Inflammatory macrophage treated with lipopolysaccharide for 4 hours (primary cell): ENCODE data around the gene GREB1.
A peak's percentile ranks its signal among the peaks of the same experiment; 100 is the strongest.

Experiments used
- DNase-seq: peaks from one replicate; pipeline ENCODE4 v3.0.0-alpha.2; 2020

Gene GREB1

DNA sequence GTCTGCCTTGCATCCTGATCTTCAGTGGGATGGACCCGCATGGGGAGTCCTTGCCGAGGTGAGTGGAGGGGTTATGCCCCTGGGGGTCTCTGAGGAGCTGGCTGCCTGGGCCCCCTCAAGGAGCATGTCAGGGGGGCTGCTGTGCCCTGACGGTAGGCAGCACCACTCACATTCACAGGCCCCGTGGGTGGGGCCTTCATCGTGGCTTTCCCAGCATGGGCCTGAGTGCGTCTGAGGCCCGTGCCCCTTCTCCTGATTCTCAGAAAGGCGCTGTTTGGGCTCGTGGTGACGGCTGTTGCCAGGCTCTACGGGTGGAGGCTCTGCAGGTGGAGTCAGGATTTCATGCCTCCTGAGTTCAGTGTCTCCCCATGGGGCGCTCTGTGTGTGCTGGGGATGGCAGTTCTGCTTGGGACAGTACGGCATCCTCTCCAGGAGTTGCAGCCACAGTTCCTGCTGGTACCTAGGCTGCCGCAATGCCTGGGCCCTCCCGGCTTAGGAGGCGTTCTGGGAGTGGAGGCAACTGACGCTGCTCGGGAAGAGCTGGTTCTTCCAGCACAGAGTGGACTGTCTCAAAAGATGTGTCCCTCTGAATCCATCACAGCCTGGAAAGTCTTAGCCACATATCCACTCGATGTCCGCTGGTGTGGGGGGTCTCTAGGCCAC, 78.8 kb downstream of the GREB1 start:
- no peak for DNase-seq

DNA sequence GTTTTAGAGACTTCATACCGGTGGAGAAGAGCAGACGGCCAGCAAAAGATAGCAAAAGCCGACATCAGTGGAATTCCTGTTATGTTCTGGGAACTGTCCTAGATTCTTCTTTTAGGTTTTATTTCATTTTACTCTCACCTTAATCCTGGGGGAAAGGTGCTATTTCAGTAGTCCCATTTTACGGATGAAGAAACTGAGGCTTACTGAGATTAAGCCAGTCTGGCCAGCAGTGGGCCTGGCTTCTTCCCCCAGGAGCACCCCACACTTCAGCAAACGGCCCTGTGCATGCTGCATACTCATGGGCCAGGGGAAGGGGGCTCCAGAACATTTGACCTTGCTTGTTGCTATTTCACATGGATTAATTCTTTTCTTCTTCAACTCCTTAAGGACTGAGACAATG, 79.5 kb downstream of the GREB1 start:
- DNase-seq = no peak

DNA sequence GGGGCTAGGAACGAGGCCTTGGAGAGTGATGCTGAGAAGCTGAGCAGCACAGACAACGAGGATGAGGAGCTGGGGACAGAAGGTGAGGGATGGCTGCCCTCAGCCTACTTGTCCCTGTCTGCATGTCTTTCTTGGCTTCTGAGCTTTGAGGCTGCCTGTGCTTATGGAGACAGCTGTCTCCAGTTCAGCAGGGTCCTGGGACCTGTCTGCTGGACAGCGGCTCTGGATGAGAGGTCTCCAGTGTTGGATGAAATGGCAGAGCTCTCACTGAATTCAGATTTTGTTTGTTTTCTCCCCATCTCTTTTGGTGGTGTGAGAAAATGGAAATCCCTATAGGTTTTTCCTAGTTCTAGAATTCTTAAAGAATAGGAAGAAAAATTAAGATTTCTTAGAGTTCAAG, 81.4 kb downstream of the GREB1 start:
- DNase-seq = no peak

DNA sequence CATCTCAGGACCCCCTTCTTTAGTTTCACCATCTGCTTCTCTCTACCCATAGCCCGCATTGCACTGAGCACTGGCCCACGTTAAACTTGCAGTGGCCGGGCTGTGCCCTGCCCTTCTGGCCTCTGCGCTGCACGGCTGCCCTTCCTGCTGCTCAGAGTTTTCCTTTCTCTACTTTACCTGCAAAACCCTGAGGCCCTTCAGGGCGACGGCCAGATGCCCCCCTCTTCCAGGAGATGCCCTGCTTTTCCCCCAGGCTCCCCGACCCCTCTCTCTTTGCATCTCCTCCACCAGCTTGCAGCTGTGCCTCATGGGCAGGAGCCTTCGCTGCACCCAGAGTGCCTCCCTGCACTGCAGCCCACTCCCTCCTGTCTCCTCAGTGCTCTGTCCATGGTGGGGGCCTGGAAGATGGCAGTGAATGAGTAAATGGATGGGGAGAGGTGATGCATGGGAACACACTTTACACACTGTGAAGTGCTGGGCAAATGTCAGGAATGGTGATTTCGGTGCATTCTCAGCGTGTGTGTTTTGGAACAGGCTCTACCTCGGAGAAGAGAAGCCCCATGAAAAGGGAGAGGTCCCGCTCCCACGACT, 82.3 kb downstream of the GREB1 start:
- DNase-seq = no peak

DNA sequence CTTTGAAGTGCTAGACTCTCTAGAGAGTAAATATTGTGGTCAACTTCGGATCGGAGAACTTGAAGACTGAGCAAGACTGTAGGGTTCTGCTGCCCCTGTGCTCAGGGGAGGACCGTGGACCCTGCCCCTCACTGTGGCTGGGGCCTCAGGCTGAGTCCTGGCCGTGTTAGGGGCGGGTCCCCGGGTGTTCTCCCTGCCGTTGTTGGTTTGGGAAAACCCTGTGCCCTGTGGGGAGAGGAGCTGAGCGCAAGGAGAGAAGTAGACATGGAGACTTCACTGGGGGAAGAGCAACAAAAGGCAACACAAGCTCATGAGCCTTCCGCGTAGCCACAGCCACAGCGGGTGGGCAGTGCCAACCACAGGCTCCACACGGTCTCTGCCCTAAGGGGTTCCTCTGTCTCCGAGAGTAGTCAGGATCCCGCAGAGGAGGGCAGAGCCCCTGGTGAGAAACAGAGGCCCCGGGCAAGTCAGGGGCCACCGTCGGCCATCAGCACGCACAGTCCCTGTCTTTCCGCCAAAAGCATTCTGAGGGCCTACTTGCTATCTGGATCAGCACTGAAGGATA, 83.1 kb downstream of the GREB1 start:
- no peak for DNase-seq

DNA sequence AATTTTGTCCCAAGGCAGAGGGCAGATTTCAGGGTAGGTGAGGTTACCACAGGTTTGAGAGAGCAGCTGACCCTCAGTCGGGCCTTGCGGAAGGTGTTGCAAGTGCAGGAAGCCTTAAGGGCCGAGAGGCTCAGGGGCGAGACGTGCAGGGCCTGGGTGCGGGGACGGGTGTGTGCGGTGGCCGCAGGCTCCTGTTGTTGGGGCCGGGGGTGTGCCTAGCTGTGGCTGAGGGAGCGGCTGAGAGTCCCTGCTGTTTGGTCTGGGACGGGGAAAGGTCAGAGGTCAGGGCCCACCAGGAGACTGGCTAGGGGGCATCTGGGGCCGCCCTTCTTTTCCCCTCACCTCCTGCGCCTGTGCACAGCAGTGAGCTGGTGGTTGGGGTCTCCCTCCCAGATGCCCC, 83.7 kb downstream of the GREB1 start:
- no peak for DNase-seq

DNA sequence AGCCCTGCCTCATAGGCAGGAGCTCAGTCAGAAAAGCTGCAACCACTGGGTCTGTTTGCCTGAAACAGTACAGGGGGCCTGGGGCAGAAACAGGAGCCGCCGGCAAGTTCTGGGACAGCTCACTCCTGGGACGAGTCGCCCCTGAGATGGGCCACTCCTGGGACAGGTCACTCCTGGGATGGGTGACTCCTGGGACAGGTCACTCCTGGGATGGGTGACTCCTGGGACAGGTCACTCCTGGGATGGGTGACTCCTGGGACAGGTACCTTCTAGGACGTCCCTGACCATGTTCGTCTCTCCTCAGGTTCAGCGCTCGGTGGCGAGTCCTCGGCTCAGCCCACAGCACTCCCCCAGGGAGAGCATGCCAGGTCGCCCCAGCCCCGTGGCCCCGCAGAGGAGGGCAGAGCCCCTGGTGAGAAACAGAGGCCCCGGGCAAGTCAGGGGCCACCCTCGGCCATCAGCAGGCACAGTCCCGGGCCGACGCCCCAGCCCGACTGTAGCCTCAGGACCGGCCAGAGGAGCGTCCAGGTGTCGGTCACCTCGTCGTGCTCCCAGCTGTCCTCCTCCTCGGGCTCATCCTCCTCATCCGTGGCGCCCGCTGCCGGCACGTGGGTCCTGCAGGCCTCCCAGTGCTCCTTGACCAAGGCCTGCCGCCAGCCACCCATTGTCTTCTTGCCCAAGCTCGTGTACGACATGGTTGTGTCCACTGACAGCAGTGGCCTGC, 84.3 kb downstream of the GREB1 start:
- no peak for DNase-seq

DNA sequence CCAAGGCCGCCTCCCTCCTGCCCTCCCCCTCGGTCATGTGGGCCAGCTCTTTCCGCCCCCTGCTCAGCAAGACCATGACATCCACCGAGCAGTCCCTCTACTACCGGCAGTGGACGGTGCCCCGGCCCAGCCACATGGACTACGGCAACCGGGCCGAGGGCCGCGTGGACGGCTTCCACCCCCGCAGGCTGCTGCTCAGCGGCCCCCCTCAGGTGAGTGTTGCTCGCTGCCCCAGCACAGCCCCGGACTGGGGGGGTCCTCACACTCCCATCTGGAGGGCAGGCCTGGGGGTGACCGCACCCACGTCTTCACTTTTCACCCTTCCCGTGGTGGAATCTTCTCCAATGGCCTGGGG, 84.8 kb downstream of the GREB1 start:
- DNase-seq = no peak

DNA sequence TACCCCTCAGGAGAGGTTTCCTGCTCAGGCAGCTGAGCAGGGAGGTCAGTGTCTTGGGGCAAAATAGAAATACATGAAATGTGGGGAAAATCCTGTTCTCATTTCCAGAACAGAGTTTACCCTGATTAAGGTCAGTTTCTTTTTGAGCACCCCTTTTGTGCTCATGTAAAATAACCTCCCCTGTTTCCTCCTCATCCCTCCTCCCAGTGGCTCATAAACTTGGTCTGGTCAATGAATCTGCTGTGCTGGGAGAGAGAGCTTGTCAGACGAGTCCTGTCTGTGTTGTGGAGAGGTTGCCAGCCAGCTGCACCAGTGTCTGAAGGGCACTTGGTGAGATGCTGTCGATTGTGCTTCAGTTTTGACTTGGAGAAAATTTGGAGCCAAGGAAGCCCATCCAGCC, 87.6 kb downstream of the GREB1 start:
- no peak for DNase-seq

DNA sequence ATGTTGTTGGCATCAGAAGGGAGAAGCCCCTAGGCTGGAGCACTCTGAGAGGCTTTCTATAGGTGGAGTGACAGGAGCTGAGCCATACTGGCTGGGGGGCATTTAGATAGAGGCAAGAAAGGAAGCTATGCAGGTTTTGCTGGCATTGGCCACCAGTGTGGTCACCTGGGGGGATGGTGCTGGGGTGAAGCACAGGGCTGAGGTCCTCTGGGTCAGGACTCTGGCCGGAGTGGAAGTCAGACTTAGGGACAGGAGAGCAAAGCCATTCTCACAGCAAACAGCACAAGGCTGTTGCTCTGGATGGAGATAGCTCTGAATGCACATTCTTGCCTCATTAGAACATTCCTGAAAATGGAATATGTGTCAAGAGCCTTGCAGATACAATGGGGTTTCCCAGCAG, 88.8 kb downstream of the GREB1 start:
- DNase-seq = no peak

DNA sequence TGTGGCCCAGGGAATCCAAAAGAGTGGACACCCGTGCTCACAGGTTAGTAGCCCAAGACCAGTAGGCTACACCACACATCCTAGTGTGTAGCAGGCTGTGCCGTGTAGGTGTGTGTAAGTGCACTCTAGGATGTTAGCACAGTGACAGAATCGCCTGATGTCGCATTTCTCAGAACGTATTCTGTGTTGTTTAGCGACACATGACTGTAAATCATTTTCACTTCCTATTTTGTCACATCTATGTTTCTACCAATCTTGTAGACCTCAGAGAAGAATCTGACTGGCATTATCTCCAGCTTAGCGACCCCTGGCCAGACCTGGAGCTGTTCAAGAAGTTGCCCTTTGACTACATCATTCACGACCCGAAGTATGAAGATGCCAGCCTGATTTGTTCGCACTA, 91.0 kb downstream of the GREB1 start:
- DNase-seq = peak; percentile 6

DNA sequence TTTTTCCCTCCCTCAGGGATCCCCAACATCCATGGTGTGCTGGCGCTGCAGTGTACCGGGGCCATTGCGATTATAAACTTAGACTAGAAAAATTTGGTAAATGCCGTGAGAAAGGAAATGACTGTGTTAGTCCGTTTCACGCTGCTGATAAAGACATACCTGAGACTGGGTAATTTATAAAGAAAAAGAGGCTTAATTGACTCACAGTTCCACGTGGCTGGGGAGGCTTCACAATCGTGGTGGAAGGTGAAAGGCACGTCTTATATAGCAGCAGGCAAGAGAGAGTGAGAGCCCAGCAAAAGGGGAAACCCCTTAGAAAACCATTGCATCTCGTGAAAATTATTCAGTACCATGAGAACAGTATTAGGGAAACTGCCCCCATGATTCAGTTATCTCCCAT, 91.8 kb downstream of the GREB1 start:
- DNase-seq = no peak

DNA sequence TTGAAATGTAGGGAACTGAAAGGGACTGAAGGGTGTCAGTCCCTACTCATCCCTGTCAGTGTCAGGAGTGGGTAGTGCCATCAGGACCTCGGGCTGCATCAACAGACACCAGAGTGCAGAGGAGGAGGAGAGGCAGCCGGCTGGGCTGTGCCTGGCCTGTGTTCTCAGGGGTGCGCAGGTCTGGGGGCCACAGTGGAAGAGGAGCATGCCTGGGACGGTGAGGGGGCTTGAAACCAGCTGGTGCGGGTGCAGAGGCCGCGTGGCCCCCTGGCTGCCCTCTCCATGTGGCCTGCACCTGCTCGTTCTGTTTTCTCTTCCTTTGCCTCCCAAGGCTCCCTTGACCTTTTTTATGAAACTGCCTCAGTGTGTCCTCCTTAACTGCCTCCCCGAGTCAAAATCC, 94.8 kb downstream of the GREB1 start:
- no peak for DNase-seq

DNA sequence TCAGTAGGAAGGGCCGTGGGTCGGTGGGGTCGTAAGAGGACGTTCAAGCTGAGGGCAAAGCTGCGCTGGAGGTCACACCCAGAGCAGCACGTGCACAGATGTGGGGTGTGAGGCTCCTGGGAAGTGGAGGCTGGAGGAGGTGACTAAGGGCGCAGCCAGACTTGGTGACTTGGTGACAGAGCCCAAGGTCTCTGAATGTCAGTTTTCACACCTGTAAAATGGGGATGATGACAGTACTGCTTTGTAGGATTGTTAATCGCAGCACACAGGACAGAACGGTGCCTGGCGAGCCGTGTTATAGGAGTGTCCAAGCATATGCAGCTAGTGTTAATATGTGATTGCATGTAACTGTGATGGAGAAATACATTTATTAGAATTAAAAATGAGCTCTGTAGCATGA, 95.4 kb downstream of the GREB1 start:
- no peak for DNase-seq

DNA sequence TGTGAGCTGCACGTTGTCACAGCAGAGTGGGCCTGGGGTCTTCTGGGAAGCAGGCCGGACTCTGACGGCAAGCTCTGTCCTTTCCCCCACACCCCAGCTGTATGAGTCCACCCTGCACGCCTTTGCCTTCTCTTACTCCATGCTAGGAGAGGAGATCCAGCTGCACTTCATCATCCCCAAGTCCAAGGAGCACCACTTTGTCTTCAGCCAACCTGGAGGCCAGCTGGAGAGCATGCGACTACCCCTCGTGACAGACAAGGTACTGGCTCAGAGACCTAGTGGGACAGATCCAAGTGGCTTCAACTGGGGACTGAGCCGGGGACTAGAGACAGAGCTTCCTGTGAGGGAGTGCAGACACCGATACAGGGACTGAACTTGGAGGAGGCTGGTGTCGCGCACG, 96.0 kb downstream of the GREB1 start:
- no peak for DNase-seq

DNA sequence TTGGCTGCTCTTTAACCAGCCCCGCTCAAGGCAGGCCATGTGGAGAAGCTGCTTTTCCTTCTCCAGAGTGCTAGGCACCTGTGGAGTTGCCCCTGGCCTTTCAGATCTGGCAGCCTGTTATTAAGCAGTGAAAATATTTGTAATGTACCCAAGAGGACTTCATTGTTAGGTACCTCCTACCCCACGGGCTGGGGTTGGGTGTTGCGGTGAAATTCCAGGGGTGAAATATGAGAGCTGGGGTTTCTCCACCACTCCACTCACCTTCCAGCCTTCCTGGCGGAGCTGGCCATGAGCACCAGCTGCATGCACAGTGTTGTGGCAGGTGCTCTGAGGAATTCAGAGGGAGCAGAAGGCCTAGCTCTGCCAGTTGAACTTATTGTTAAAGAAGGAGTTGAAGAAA, 97.0 kb downstream of the GREB1 start:
- no peak for DNase-seq

DNA sequence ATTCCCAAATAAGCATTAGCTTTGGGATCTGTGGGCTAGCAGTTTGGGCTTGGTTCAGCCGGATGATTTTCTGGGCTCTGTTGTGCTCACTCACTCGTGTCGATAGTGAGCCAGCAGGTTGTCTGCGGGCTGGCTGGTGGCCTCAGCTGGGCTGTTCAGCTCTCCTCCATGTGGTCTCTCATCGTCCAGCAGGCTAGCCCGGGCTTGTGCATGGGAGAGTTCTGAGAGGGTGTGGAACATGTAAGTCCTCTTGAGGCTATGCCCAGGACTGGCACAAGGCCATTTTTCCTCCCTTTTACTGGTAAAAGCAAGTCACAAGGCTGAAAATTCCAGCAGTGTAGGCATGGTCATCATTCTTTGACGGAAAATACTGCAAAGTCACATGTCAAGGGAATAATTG, 97.6 kb downstream of the GREB1 start:
- no peak for DNase-seq

DNA sequence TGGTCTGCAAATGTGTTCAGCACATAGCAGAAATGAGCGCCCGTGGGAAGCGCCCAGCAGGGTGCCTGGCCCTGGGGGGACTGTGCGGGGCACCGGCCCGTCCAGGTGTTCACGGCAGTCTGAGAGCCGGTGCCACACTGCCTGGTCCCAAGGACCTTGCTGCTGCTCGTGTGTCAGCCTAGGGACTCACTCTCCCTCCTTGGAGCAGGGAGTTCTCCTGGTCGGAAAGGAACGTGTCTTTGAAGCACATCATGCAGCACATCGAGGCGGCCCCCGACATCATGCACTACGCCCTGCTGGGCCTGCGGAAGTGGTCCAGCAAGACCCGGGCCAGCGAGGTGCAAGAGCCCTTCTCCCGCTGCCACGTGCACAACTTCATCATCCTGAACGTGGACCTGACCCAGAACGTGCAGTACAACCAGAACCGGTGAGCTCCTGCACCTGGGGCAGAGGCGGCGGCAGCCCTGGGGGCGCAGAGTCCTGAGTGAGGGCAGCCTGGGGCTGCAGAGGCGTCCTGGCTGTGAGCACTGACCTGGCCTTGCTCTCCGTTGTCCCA, 100.2 kb downstream of the GREB1 start:
- no peak for DNase-seq

DNA sequence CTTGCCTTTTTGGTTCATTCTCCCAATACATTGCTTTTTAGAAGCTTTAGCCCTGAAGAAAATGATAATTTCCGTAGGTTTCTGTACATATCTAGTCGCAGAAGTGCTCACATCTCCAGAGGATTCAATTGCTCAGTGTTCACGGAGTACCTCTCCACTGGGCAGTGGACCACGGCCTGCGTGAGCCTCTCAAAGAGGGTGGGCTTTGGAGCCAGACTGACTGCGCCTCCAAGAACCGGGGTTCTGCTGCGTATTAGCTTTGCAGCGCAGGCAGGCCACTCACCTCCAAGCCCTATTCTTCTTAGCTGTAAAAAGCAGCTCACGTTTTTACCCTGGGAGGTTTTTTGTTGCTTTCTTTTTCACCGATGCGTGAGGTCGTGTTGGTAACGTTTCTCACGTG, 100.7 kb downstream of the GREB1 start:
- no peak for DNase-seq

DNA sequence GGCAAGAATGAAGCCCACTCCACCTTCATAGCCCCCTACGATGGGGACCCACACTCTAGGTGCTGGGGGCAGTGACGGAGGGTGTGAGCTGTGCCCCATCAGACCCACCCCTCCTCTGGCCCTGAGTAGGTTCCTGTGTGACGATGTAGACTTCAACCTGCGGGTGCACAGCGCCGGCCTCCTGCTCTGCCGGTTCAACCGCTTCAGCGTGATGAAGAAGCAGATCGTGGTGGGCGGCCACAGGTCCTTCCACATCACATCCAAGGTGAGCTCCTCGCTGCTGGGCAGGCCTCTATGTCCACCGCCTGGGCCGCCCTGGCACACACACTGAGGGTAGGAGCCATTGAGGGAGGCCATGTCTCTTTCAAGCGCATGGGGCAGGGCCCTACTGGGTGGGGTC, 101.3 kb downstream of the GREB1 start:
- no peak for DNase-seq

DNA sequence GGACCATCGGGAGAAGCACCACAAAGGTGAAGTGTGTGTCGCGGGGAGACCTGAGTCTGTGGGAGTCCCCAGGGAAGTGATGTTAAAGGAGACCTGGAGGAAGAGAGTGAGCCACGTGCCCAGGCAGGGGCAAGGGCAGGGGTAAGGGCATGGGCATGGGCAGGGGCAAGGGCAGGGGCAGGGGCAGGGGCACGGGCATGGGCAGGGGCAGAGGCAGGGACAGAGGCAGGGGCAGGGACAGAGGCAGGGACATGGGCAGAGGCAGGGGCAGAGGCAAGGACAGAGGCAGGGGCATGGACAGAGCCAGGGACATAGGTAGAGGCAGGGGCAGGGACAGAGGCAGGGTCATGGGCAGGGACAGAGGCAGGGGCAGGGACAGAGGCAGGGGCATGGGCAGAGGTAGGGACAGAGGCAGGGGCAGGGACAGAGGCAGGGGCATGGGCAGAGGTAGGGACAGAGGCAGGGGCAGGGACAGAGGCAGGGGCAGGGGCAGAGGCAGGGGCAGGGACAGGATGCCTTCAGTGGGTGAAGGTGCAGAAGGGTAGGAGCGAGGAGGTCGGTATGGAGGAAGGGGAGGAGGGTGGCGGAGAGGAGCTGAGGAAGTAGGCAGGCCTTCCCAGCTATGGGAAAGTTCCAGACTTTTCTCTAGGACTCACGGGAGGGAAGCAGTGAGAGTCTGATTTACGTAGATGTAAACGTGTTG, 102.9 kb downstream of the GREB1 start:
- no peak for DNase-seq

DNA sequence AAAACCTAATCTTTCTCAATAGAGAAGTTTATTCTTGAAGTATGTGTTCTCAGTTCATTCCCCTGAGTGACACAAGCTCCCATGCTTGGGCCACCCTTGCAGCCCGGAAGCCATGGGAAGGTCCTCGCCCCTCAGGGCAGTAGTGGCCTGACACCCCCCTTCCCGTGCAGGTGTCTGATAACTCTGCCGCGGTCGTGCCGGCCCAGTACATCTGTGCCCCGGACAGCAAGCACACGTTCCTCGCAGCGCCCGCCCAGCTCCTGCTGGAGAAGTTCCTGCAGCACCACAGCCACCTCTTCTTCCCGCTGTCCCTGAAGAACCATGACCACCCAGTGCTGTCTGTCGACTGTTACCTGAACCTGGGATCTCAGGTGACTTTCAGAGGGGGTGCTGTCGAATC, 103.7 kb downstream of the GREB1 start:
- DNase-seq = no peak

DNA sequence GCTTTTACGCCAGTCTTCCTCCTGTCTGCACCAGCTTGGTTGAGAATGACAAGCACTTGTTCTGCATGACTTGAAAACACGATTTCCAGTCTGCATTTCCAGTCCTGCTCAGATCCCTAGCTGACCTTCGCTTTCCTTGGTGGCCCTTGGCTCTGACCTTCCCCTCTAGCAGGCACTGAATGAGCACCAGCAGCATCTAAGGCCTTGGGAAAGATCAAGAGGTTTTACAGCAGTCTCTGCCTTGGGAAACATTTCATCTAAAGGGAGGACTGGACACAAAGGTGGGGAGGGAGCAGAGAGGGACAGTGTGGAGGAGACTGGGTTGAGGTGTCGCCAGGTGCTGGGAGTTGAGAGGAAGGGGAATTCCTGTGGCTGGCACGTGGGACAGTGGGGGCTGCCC, 105.7 kb downstream of the GREB1 start:
- DNase-seq = no peak

DNA sequence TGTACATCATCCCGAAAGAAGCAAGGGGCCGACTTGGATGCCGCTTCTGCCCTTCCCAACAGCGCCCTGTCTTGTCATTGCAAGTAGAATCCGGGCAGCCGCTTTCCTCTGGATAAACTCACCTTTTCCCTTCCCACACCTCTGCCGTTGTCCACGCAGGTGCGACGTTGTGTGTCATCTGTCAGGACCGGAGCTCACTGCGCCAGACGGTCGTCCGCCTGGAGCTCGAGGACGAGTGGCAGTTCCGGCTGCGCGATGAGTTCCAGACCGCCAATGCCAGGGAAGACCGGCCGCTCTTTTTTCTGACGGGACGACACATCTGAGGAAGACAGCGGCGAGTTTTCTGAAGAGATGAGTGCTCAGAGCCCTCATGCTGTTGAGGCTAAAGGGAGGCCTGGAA, 106.3 kb downstream of the GREB1 start:
- no peak for DNase-seq
